HUDEP-2 (cell line): ENCODE data around the gene BANF2.
"Not testable (repeated sequence)": the region's sequence is repeated elsewhere in the genome, so short reads cannot be mapped to it uniquely, and the experiment has no call there.

Experiments used
- DNase-seq, 76 experiments: peaks; one replicate each; lab custom pipeline; 2025; ENCODE audit not compliant: unreplicated experiment in 76 of 76; lab: John Stamatoyannopoulos, UW

Gene BANF2

DNA sequence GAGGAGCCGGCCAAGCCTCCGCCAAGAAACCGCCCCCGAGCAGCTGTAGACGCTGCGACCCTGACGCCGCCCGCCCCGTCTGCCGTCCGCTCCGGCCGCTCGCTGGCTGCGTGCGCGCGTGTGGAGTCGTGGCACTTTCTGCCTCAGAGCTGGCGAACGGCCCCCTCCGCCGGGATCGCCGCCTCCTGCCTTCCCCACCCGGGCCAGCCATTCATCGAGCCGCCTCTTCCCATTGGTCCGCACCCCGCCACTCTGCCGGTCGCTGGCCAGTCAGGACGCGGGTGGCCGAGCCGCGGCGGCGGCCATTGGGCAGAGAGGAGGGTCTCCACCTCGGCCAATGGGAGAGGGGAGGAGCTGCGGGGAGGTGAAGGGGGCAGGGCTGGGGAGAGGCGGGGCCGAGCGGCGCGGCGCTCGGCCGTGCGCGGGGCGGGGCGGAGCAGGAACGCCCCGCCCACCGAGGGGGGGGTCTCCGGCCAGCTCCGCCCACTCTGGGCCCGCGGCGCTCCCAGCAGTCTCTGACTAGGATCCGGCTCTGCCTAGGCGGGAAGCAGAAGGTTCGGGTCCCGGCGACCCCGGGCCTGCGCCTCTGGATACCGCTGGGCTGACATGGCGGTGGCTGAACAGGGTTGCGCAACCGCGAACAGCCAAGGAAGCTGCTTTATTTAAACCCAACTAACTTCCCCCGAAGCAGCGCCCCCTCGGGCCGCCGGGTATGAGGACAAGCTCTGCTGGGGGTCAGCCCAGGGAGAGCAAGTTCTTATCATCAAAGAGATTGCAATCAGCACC lies 17.5 kb upstream of the BANF2 start, which contains the start of gene RRBP1:
Gene RRBP1, minus strand, starts transcription at position 140 of the 786 bp plus-strand sequence. CDS start 21,735 bp downstream, outside the sequence.
- peak; percentile 54 to 99 (median 95) for DNase-seq

DNA sequence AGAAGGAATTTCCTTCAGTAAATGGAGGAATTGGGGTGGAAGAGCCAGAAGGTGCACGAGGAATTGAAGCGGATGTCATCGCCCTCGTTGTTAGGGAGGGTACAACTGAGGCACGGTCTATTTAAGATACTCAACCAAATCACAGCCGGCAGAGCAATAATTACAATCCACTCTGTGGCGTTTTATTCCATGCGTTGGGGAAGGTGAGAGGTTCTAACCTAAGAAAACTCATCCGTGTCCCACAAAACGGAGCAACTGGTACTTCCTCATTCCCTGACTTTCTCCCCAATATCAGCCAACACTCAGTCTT lies 16.9 kb upstream of the BANF2 start:
- DNase-seq, result no peak

DNA sequence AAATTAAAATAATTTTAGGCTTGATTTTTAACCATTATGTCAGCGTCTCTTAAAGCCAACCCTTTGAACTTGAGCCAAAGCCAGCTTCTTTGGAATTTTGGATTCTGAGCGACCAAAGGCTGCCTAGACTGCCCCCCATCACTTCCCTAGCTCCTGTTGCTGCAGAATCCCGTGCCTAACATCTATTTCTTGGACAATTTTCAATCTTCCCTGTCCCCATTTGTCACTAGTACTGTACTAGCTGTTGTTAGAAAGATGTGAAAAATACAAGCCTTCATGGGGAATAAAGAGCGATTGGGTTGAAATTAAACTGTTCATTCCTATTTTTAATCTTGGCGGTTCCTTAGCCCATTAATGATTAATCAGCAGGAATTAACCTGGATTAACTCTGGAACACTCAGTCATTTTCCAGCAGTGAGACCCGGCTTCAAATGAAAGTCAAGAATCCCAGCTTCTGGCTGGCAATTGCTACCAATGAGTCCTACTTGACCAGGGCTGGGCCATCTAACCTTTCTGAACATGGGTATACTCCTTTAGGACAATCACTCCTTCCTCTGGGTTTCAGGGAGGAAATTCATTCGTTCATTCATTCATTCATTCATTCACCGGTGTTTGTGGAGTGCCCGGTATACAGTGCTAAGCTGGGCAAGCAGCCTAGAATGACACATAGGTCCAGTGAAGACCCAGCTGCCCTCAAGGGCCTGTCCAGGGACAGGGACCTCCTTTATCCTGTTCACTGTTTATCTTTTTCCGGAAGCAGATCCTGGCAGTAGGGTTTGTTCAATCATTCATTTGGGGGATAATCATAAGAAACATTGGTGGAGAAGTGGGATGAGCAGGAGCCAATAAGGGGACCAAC lies 16.3 kb upstream of the BANF2 start:
- no peak for DNase-seq

DNA sequence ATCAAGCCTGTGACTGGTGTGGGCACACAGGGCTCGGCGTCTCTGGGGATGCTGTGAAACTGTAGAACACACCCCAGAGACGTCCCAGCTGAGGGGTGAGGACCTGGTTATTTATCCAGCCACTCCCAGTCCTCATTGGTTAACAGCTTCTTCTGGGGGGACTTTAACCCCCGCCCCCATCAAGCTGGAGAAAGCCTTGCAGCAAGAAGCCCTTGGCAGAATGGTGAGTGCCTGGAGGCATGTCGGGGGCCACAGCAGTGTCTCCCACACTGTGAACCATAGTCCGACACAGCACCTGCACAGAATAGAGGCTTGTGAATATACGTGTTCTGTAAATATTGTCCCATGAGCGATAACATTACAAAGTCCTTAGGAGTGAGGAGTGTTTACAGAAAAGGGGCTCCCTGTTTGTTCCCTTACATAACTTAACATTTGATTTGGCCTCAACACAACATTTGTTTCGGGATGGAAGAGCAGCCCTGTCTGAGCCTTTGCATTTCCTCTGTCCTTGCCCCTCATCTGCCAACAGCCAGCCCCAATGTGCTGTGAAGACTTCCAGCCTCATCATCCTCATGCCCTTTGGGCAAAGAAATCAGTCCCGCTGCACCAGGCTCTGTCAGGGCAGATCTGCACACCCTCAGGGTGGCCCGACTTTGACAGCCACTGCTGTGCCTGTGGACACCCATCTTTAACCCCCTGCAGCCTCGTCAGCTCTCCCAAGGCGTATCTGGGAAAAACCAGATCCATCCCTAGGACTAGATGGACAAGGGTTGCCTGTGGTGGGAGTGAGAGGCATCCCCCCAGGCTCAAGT lies 15.5 kb upstream of the BANF2 start:
- no peak for DNase-seq

DNA sequence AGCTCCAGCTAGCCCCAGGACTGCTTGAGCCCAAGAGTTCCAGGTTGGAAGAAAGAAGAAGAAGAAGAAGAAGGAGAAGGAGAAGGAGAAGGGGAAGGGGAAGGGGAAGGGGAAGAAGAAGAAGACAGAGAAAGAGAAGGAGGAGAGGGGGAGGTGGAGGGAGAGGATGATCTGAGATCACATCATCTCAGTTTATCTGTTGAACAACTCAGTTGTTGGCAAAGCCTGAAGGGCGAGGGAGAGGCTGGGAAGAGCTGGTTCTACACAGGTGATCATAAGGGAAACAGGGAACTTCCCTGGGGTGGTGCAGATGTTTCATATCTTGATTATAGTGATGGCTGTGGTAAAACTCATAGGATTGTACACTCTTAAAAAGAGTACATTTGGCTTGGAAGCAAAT lies 14.6 kb upstream of the BANF2 start:
- no peak for DNase-seq

DNA sequence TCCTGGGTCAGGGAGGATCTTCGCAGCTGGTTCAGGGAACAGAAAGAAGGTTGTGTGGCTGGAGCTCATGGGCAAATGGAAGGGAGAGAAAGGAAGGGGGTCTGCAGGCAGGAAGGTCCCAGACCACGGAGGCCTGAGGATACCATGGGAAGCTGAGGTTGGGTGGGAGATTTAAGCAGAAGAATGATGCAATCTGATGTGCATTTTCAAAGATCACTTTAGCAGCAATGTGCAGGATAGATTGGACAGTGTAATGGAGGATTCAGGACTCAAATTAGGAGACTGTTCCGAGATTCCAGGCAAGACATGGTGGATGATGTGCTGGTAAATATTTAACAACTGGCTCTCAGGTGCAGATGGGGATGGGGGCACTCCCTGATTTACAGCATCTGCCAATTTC lies 12.0 kb upstream of the BANF2 start:
- no peak for DNase-seq

DNA sequence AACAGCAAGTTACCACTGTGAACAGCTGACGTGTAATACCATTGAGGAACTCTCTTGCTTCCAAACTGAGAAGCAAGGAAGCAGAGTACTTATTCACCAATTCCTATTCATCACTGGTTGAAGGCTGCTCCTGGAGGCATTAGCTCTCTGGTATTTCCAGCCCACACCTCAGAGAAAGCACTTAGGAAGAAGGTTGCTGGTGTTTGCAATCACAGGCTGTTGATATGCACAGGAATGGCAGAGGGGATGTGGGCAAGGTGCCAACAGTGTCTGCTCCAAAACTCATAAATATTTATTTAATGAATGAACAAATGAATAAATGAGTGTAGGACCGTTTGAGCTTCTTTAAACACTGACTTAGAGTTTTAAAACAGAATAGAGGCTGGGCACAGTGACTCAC lies 10.8 kb upstream of the BANF2 start:
- no peak for DNase-seq

DNA sequence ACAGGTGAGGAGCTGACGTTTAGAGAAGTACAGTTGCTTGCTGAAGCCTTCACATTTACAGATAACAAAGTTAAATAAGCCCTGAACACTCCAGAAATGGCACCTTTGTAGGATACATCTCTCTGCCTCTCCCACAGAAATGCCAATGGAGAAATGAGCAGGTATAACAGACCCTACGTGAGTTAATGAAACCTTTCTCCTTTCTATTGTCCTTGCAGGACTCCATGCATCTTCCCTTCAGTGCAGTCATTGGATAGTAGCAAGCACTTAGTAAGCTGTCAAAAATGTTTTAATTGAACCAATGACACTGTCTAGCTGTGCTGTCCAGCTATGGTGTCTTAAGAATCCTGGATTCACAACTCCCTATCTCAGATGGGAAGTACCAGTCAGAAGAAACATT lies 9.6 kb upstream of the BANF2 start:
- DNase-seq, result no peak

DNA sequence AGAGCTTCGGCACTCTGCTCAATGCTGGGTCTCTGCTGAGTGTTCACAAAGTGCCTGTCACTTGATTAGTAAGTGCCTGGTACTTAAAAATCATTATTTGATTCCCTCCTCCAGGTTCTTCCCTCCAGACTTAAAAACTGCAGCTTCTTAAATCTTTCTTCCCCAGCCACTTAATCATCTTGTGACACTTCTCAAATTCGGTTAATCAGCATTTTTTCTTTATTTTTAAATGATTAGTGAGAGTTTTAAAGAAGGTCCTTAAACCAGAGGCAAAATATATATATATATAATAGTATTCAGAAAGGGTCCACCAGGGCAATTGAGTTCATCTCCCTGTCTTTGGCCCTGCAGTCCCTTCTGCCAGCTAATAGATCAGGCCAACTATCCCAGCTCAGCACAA lies 8.0 kb upstream of the BANF2 start:
- no peak for DNase-seq

DNA sequence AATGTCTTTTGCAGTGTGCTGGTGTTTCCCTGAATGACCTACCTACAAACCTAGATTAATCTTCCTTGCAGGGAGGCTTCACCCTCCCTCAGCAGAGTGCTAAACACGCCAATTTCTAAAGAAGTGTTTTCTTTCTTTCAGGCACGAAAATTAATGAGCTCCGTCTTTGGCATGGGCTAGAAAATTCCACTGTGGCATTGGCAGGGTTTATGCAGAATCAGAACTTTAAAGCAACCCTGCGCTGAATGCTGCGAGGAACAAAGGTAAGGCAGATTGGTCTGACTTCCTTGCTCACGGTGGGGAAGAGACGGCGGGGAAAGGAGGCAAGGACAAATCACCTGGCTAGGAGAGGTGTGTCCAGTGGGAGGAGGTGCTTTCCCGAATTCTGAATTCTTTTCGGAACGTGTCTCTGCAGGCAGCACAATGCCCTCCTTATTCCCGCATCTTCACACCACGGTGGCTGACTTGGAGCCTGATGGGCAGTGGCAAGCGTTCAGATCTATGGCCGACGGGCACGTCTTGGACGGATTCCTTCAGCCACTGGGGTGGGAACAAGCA lies 6.2 kb upstream of the BANF2 start:
- DNase-seq, result no peak

DNA sequence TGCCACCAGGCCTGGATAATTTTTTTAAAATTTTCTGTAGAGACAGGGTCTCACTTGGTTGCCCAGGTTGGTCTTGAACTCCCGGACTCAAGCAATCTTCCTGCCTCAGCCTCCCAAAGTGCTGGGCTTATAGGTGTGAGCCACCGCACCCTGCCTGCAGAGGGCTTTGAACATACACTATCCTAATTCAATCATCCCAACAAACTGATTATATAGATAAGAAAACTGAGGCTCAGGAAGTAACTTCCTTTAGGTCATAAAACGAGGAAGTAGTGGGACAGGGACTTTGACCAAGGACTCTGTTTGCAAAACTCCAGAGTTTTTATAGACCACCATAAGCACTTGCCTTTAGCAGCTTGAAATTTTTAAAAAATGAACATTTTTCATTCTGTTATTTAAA lies 5.0 kb upstream of the BANF2 start:
- no peak for DNase-seq

DNA sequence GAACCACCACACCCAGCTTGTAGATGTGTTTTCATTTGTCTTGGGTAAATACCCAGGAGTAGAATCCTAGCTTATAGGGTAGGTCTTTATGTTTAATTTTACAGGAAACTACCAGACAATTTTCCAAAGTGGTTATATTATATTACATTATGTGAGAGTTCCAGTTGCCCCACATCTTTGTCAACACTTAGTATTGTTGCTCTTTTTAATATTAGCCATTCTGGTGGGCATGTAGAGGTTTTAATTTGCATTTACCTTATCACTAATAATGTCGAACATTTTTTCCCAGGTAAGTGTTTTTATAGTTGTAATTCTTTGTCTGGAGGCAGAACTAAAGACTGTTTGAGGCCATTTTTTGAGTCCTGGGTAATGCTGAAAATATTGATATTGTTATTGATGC lies 3.5 kb upstream of the BANF2 start:
- DNase-seq, result no peak

DNA sequence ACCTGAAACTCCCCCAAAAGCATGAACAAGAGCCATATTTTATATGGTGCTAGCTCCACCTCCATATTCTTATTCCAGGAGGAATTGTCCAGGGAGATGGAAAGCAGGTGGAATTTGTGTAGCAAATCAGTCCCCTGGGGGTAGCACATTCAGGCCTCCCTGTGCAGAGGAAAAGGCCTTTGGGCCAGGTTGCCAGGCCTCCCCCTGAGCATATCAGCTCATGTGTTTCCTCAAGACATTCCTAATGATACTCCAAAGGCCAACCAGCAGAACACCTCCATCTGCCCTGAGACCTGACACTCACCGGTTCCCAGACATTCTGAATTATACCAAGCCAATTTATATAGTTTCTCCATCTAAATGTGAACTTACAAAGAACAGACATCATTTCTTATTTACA lies 2.6 kb upstream of the BANF2 start:
- no peak for DNase-seq

DNA sequence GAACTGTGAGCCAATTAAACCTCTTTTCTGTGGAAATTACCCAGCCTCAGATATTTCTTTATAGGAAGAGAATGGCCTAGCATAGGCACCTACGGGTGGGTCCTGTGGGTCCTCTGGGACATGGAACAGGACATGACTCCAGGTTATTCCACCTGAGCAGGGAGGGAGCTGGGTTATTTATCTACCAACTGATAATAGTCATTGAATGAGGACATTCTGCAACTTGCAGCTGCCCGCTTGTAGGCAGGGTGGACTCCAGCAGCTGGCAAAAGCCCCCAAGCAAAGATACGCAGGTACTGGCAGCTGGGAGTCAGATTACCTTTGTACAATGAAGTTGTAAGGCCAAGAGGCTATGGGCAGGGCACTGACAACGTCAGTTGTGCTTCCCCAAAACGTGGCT lies 1.4 kb upstream of the BANF2 start:
- no peak for DNase-seq

DNA sequence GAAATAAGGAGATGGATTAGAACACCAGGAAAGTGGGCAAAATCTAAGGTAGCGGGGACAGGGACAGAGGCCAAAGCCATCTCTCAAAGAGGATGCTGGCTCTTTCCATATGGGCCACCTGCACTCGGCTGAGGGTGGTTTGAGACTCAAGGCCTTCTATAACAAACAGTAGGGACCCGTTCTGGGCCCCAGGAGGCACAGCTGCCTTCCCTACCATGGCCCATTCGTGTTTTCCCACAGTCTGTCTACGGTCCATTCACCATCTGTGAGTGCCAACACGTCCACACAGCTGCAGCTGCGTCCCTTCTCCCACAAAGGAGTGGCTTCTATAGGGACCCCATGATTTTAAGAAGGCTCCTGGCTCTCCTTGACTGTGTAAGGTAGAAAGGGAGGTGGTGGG lies 871 bp downstream of the BANF2 start:
- no peak for DNase-seq

DNA sequence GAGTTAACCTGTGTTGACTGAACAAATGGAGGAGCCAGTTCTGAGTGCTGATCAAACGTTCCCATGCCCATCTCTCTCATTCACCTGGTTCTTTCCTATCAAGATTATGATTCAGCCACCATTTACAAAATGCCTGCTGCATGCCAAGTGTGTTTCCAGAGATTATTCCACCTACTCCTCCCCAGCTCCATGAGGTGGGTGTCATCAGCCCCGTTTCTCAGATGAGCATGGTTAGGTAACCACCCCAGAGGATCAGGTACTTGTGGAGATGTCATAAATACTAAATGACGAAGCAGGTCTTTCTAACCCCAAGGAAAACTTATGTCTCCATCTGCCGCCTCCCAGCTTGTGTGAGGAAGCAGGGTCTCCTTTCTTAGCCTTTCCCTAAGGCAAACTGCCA lies 2.1 kb downstream of the BANF2 start:
- DNase-seq, result no peak

DNA sequence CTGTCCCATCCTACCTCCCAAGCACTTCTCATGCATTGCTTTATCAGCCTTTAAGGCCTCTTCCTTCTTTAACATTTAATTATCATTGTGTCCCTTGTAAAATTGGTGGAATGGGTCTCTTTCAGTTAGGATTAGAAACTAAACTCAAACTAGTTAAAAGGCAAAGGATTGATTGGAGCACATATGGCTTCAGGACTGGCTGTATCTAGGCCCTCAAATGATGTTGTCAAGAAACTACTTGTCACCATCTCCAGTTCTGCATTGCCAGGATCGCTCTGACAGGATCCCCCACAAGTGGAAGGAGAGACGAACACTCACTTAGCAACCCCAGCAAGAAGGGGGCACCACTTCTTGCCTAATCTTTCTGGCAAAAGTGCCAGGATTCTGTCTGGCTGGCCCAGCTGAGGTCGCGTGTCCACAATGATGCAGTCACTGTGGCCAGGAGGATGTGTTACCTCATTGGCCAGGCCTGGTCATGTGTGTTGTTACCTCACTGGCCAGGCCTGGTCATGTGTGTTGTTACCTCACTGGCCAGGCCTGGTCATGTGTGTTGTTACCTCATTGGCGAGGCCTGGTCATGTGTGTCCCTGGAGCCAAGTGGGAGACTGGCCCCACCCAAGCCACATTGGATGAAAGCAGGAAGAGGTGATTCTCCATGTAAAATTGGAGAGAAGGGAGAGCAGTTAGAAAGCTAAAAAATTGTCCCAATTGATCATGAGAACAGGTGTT lies 5.0 kb downstream of the BANF2 start:
- no peak for DNase-seq

DNA sequence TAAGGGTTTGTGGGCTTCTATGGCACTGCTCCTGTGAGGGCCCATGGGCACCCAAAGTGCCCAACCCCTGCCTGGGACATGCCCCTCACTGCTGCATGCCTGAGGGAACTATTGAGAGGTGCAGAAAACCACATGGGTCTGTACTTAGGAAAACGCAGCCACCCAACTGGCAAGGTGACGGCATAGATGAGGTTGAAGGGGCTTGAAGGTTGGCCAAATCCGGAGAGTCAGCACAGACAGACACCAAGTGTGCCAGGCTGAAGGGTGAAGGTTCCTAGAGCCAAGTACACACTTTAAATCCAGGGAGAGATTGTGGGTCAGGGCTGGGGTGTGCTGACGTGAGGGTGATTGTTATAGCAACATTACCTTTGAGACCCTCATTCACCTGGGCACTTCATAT lies 6.2 kb downstream of the BANF2 start:
- no peak for DNase-seq

DNA sequence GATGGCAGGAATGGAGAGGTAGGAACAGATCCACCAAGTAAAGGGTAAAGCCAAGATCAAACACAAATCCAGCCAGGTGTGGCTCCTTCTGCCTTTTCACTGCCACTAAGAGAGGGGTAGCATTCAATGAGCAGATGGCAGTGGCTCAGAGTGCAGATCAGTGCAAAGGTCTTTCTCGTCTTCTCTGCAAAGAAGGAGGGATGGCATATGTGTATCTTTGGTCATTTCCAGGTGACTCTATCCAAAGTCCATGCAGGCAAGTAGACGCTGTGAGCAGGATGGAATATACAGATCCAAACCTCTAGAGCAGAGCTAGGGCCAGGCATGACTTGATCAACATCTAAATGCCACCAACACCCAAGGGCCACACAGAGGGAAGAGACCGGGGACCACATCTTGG lies 6.9 kb downstream of the BANF2 start:
- no peak for DNase-seq

DNA sequence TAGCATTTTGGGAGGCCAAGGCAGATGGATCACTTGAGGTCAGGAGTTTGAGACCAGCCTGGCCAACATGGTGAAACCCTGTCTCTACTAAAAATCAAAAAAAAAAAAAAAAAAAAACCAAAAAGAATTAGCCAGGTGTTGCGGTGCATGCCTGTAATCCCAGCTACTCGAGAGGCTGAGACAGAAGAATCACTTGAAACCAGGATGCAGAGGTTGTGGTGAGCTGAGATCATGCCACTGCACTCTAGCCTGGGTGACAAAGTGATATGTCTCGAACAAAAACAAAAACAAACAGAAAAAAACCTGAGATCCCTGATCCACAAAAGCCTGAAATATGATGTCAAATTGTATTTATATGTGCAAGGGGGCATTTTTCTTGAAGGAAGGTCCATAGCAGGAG lies 8.2 kb downstream of the BANF2 start:
- not testable (repeated sequence) for DNase-seq
